DOHH2 (cell line): Measurements from ENCODE around the gene PXT1.
A peak's percentile ranks its signal among the peaks of the same experiment; 100 is the strongest.

Experiments
- H3F3A ChIP-seq: fragments of 200-600 bp; sonication (generic), shearing (Covaris generic); 2 replicates; pipeline ENCODE4 v1.6.0; 2016; ENCODE audit warnings: antibody characterized with exemption, mild to moderate bottlenecking; ENCODE audit not compliant: control insufficient read depth, insufficient read depth
- H3K27ac ChIP-seq: fragments of 200-600 bp; sonication (generic); 2 replicates; pipeline ENCODE4 v1.5.1; 2014; ENCODE audit warnings: low read depth, mild to moderate bottlenecking, low read length, moderate library complexity
- H3K27me3 ChIP-seq: fragments of 200-600 bp; sonication (generic); 2 replicates; pipeline ENCODE4 v1.6.1; 2014; ENCODE audit warnings: mild to moderate bottlenecking, low read length, mixed read lengths; ENCODE audit not compliant: control insufficient read depth
- H3K36me3 ChIP-seq: fragments of 200-600 bp; sonication (generic); 2 replicates; pipeline ENCODE4 v1.6.1; 2014; ENCODE audit warnings: mild to moderate bottlenecking, low read length, moderate library complexity, mixed read lengths; ENCODE audit not compliant: control insufficient read depth
- H3K4me1 ChIP-seq: fragments of 200-600 bp; sonication (generic); 2 replicates; pipeline ENCODE4 v1.6.1; 2014; ENCODE audit warnings: mild to moderate bottlenecking, low read length, mixed read lengths; ENCODE audit not compliant: control insufficient read depth
- H3K4me2 ChIP-seq: fragments of 200-600 bp; sonication (generic); 2 replicates; pipeline ENCODE4 v1.6.0; 2014; ENCODE audit warnings: mild to moderate bottlenecking, low read length, moderate library complexity
- H3K4me3 ChIP-seq: fragments of 200-600 bp; sonication (generic); 2 replicates; pipeline ENCODE4 v1.5.1; 2014; ENCODE audit warnings: mild to moderate bottlenecking, low read length, mixed read lengths
- H3K79me2 ChIP-seq: fragments of 200-600 bp; sonication (generic); 2 replicates; pipeline ENCODE4 v1.6.1; 2014; ENCODE audit warnings: mild to moderate bottlenecking, low read length, mixed read lengths; ENCODE audit not compliant: control insufficient read depth
- H3K9me2 ChIP-seq: fragments of 200-600 bp; sonication (generic); replicated peaks from 2 replicates; pipeline ENCODE4 v1.6.1; 2014; ENCODE audit warnings: mild to moderate bottlenecking, low read length, mixed read lengths; ENCODE audit not compliant: control insufficient read depth
- H3K9me3 ChIP-seq: fragments of 200-600 bp; sonication (generic); 2 replicates; pipeline ENCODE4 v1.6.1; 2014; ENCODE audit warnings: antibody characterized with exemption, low read length, mixed read lengths; ENCODE audit not compliant: control insufficient read depth, insufficient read depth
- H4K20me1 ChIP-seq: fragments of 200-600 bp; sonication (generic); 2 replicates; pipeline ENCODE4 v1.6.0; 2014; ENCODE audit warnings: low read depth, mild to moderate bottlenecking, antibody characterized with exemption, low read length, moderate library complexity; ENCODE audit not compliant: control insufficient read depth, insufficient read depth
- EZH2phosphoT487 ChIP-seq: fragments of 200-600 bp; sonication (generic); IDR thresholded peaks from 2 replicates; pipeline ENCODE4 v1.6.1; 2017; ENCODE audit warnings: borderline replicate concordance, mild to moderate bottlenecking, antibody characterized with exemption, low read length, moderate library complexity, mixed read lengths
- TF ChIP-seq, protein P1 (sequence below): fragments of 200-600 bp; sonication (generic); IDR thresholded peaks from one replicate; pipeline ENCODE4 v1.5.1; 2014; ENCODE audit warnings: antibody characterized with exemption, mild to moderate bottlenecking, low read depth, low read length; ENCODE audit not compliant: poor library complexity, severe bottlenecking

The PXT1 gene

DNA sequence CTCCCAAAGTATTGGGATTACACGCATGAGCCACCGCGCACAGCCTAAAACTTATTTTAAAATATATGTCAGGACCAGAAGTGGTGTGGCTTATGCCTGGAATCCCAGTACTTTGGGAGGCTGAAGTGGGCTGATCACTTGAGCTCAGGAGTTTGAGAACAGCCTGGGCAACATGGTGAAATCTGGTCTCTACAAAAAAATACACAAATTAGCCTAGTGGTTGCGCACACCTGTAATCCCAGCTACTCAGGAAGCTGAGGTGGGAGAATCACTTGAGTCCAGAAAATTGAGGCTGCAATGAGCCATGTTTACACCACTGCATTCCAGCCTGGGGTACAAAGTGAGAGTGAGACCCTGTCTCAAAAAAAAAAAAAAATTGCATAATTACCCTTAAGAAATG lies 13.7 kb downstream of the PXT1 start:
- Histone ChIP-seq H3K4me2 (no peak overlapping the region), H3K27ac (no peak overlapping the region), H3K4me3 (no peak overlapping the region), H3K79me2 (no peaks in the 10 kb centered on the region), H3K4me1 (peaks cover 8% of the 10 kb centered on the region), H3K27me3 (no peaks in the 10 kb centered on the region), H3K9me2 (no peaks in the 10 kb centered on the region), H3K36me3 (no peaks in the 10 kb centered on the region), H3K9me3 (no peaks in the 10 kb centered on the region), H3F3A (peaks cover 3% of the 10 kb centered on the region; the same call in 1 of the 2 replicates), H4K20me1 (no peaks in the 10 kb centered on the region)
- TF ChIP-seq EZH2phosphoT487: no peak
- TF ChIP-seq, protein P1, sequence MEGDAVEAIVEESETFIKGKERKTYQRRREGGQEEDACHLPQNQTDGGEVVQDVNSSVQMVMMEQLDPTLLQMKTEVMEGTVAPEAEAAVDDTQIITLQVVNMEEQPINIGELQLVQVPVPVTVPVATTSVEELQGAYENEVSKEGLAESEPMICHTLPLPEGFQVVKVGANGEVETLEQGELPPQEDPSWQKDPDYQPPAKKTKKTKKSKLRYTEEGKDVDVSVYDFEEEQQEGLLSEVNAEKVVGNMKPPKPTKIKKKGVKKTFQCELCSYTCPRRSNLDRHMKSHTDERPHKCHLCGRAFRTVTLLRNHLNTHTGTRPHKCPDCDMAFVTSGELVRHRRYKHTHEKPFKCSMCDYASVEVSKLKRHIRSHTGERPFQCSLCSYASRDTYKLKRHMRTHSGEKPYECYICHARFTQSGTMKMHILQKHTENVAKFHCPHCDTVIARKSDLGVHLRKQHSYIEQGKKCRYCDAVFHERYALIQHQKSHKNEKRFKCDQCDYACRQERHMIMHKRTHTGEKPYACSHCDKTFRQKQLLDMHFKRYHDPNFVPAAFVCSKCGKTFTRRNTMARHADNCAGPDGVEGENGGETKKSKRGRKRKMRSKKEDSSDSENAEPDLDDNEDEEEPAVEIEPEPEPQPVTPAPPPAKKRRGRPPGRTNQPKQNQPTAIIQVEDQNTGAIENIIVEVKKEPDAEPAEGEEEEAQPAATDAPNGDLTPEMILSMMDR: no peak

DNA sequence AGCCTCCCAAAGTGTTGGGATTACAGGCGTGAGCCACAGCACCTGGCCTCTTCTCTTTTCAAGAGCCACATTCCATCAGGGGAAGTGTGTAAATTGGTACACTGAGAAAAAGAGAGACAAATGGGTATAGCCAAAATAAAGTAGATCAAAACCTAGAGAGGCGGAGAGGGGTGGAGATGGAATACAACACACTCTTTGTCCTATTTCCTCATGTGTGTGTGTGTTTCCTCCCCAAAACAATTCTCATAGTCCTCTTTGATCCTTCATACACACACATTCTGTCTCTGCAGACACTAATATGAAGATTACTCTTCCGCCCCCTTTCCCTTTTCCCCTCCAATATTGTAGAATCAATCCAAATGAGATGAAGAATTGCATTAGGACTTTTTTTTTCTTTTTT lies 16.0 kb downstream of the PXT1 start:
- Histone ChIP-seq H3K9me3 (no peaks in the 10 kb centered on the region), H3K4me2 (no peak overlapping the region), H3K27me3 (no peaks in the 10 kb centered on the region), H3K36me3 (no peaks in the 10 kb centered on the region), H3F3A (0 out of 2 replicates have a peak, but pooled peaks cover 3% of the 10 kb centered on the region), H3K4me3 (no peak overlapping the region), H3K79me2 (no peaks in the 10 kb centered on the region), H4K20me1 (no peaks in the 10 kb centered on the region), H3K27ac (no peak overlapping the region), H3K4me1 (peaks cover 18% of the 10 kb centered on the region), H3K9me2 (no peaks in the 10 kb centered on the region)
- TF ChIP-seq, protein P1: no peak
- no peak for TF ChIP-seq EZH2phosphoT487

DNA sequence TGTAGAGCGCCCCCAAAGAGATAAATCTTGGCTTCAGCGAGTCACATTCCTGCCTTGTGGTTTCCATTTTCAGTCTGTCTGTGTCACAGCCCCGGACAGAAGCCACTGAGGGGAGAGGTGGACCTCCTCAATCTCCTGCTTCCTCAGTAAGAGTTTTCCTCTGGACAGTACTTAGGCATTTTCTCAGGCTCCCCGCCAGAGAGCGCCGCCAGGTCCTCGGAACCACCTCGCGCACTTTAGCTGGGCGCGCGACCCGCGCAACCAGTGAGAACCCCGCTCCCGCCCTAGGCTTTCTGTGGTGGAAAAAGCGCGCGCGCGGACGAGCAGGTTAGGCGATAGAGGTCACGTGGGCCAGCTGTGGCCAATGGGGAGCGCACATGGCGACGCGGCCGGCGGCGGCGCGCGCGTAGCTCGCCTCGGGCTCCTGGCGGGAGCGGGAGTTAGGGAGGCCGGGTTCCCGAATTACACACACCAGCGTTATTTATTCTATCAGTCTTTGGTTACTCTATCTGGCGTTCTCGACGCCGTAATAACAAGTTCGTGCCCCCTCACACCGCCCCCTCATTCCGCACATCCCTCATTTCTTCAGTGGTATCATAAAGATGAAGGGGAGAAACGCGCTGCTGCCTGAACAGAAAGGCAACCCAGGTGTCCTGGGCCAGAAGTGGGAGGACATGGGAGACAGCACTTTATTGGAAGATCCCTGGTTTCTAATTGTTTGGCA lies 19.4 kb downstream of the PXT1 start:
- H3K36me3 ChIP-seq: no peaks in the 10 kb centered on the region
- H3K4me3 ChIP-seq: peak overlapping the region; percentile 83
- TF ChIP-seq, protein P1: peak; percentile 76
- no peak for TF ChIP-seq EZH2phosphoT487
- peak overlapping the region; percentile 100 for H3K4me2 ChIP-seq
- no peaks in the 10 kb centered on the region for H3K9me3 ChIP-seq
- H4K20me1 ChIP-seq: no peaks in the 10 kb centered on the region
- H3K4me1 ChIP-seq: peaks cover 18% of the 10 kb centered on the region
- H3F3A ChIP-seq: 0 out of 2 replicates have a peak, but pooled peaks cover 3% of the 10 kb centered on the region
- peak overlapping the region; percentile 36 for H3K27ac ChIP-seq
- no peaks in the 10 kb centered on the region for H3K79me2 ChIP-seq
- H3K27me3 ChIP-seq: no peaks in the 10 kb centered on the region
- no peaks in the 10 kb centered on the region for H3K9me2 ChIP-seq
